NCI-H2081 (cell line): Measurements from ENCODE around the gene IPO8.
A peak's percentile ranks its signal among the peaks of the same experiment; 100 is the strongest.
"Not testable (repeated sequence)": the region's sequence is repeated elsewhere in the genome, so short reads cannot be mapped to it uniquely, and the experiment has no call there.

Source experiments
- DNase-seq, 2 experiments: peaks; one replicate each; lab custom pipeline; 2025; lab: John Stamatoyannopoulos, UW

IPO8 gene

DNA sequence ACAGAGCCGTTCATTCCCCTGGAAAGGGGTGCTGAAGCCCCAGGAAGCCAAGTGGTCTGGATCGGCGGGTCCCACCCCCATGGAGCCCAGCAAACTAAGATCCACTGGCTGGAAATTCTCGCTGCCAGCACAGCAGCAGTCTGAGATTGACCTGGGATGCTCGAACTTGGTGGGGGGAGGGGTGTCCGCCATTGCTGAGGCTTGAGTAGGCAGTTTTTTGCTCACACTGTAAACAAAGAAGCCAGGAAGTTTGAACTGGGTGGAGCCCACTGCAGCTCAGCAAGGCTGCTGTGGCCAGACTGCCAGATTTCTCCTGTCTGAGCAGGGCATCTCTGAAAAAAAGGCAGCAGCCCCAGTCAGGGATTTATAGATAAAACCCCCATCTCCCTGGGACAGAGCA, 91.4 kb downstream of the IPO8 start:
- DNase-seq = not testable (repeated sequence)

DNA sequence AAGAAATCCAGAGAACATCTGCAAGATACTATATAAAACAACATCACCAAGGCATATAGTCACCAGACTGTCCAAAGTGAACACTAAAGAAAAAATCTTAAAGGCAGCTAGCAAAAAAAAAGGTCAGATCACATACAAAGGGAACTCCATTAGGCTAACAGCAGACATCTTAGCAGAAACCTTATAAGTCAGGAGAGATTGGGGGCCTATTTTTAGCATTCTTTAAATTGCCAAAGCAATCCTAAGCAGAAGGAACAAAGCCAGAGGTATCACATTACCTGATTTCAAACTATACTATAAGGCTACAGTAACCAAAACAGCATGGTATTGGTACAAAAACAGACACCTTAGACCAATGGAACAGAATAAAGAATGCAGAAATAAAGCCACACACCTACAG, 92.5 kb downstream of the IPO8 start:
- DNase-seq = no peak

DNA sequence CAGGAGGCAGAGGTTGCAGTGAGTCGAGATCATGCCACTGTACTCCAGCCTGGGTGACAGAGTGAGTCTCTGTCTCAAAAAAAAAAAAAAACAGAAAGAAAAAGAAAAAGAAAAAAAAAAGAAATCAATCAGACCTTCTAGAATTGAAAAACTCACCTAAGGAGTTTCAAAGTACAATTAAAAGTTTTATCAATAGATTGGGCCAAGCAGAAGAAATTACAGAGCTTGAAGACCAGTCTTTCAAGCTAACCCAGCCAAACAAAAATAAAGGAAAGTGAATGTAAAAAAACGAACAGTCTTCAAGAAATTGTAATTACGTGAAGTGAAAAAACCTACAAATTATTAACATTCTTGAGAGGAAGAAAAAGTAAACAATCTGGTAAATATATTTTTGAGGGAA, 93.0 kb downstream of the IPO8 start:
- DNase-seq = no peak

DNA sequence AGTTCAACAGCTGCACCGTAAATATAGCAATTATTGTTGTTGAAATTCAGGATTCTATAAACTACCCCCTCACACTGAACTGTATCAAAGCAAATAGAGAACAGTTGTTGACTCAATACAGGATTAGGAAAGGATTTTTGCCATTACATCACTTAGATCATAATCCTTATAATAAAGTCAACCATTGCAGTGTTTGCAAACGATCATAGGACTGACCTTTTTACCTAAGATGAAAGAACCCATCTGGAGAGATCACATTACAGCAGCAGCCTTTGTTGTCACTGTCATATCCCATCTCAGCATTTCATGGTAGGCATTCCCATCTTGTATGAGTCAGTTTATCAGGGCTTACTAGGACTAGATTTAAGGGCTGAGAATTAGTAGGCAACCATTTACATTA, 96.1 kb downstream of the IPO8 start:
- DNase-seq = peak; percentile 58 to 85

DNA sequence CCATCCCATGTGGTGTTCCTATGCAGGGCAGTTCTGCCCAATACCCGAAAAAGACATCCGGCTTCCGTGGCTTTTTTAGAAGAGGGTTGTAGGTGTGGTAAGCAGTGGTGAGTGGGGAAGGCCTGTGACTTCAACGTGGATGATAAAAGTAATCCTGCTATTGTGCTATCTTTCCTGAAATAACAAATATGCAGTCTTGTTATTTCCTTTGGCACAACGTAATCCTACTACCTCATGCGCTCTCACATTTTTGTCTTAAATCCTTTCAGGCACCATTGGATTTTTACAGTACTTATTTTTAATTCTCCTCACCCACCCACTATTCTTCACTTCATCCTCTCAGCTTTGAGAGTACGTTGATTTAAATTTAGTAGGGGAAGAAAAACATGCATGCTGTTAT, 96.8 kb downstream of the IPO8 start:
- no peak for DNase-seq

DNA sequence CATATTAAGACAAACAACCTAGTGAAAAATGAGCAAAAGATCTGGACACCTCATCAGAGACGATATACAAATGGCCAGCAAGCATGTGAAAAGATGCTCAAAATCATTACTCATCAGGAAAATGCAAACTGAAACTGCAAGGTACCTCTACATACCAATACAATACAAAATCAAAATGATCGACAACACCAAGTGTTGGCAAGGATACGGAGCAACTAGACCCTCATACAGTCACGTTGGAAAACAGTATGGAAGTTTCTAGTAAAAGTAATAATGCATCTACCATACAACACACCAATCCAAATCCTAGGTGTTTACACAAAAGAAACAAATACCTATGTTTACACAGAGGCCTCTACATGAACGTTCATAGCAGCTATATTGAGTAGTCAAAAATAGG, 99.9 kb downstream of the IPO8 start:
- DNase-seq = no peak

DNA sequence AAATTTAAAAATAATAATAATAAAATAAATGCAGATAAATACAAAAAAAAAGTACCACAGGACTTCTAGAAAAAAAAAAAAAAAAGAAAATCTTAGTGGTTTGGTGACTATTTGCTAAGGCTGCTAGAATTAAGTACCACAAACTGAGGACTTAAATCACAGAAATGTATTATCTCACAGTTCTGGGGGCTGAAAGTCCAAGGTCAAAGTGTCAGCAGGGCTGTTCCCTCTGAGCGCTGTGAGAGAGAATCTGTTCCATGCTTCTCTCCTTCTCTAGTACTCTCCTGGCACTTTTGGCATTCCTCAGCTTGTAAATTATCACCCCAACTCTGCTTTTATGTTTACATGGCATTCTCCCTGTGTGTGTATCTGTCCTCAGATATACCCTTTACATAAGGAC, 101.2 kb downstream of the IPO8 start:
- no peak for DNase-seq

DNA sequence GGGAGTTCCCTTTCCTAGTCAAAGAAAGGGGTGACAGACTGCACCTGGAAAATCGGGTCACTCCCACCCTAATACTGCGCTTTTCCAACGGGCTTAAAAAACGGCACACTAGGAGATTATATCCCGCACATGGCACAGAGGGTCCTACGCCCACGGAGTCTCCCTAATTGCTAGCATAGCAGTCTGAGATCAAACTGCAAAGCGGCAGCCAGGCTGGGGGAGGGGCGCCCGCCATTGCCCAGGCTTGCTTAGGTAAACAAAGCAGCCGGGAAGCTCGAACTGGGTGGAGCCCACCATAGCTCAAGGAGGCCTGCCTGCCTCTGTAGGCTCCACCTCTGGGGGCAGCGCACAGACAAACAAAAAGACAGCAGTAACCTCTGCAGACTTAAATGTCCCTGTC, 107.1 kb downstream of the IPO8 start:
- not testable (repeated sequence) for DNase-seq

DNA sequence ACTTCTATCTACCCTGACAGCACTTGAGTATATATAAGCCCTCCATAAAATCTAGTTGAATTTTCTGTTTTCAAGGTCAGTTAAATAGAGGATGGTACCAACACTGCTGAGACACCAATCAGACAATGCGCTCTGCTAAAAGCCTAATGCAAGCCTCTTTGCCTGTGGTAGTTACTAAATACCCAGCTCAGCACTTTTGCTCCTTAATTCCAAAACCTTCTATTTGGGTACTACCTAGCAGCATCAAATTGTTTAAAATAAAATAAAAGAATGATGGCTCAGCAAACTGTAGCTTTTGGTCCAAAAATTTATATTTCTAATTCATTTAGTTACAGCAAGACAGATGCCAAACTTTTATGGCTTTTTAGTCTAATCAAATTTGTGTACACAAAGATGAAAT, 107.9 kb downstream of the IPO8 start:
- no peak for DNase-seq

DNA sequence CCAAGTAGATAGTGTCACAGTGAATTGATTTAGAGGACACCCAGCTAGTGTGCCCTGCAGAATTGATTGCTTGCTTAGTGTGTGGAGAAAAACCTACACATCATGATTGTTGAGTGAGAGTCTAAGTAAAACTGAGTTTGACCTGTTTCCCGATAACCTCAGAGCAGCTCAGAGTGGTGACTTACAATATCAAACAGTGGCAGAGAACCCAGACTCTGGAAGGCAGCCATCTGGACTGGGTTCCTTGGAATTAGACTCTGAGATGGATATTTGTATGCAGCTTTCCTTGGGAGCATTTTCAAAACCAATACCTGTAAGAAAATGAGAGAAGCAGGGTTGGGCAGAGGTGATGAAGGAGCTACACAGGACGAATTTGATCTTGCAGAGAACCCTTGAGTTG, 109.8 kb downstream of the IPO8 start:
- no peak for DNase-seq

DNA sequence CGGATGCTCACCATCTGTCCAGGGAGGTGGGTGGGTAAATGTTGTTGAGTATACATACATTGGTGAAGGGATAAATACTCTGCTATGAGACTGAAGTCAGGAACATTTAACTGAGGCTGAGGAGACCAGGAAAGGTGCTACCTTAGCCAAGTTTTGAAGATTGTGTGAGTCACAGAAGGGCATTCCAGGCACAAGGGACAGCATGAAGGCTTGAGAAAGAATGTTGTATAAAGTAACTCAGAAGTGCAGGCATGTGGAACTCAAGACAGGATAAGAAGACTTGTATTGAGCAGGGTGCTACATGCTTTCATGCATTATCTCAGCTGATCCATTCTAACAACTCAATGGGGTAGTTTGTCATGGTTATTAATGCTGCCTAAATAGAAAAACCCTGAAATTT, 112.7 kb downstream of the IPO8 start:
- no peak for DNase-seq

DNA sequence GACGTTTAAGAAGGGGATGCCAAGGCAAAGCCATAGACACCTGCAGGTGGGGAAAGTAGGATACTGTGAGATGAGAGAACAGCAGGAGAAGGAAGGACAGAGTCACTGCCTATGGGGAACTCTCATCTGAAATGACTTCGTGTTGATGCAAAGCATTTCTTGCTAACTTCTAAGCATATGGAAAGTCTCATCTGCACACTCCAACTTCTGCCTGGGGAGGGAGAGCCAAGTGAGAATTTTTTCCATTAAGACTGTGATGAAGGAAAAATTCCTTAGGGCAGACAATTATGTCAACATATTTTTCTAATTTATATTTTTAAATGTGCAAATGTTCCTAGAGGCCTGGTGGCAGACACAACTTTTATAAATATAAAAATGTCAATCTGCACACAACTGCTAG, 115.3 kb downstream of the IPO8 start:
- no peak for DNase-seq
